Stomach (tissue), 9 donors: Measurements from ENCODE around the gene ANKFN1. TPM values are rescaled to one million over a fixed set of nuclear protein-coding genes. Genes with fewer than 3 reads are reported as not detected.

ENCODE experiments used
- DNase-seq, 2 donors: peaks; one replicate each; pipeline versions ENCODE4 v3.0.0 to v3.0.0-alpha.2; 2013 to 2019
- H3K27ac ChIP-seq, 5 donors: fragments of 200-600 bp in 4 of 5; sonication (generic) in 4 of 5; one replicate each; pipeline ENCODE4 v1.5.1; 2013 to 2019; ENCODE audit warnings: mild to moderate bottlenecking in 1 of 5, moderate library complexity in 1 of 5
- H3K27me3 ChIP-seq, 3 donors: fragments of 200-600 bp; sonication (generic); one replicate each; pipeline ENCODE4 v1.5.1; 2017 to 2019; ENCODE audit warnings: mixed run types in 1 of 3
- H3K36me3 ChIP-seq, 4 donors: fragments of 200-600 bp; sonication (generic); 1 replicate in 3 of 4; 2 replicates in 1 of 4; pipeline ENCODE4 v1.5.1; 2016 to 2019
- H3K4me1 ChIP-seq, 4 donors: fragments of 200-600 bp; sonication (generic); one replicate each; pipeline ENCODE4 v1.5.1; 2016 to 2019
- H3K4me3 ChIP-seq, 4 donors: fragments of 200-600 bp; sonication (generic) in 3 of 4; one replicate each; pipeline ENCODE4 v1.5.1; 2016 to 2019; ENCODE audit warnings: mild to moderate bottlenecking in 1 of 4
- H3K9me3 ChIP-seq, 4 donors: fragments of 200-600 bp; sonication (generic); one replicate each; pipeline ENCODE4 v1.5.1; 2016 to 2019
- EP300 ChIP-seq: sonication (generic); formaldehyde crosslinking; IDR thresholded peaks from one replicate; pipeline ENCODE4 v1.6.1; 2017; ENCODE audit warnings: antibody characterized with exemption
- POLR2A ChIP-seq, 4 donors: fragments of 450-650 bp; IDR thresholded peaks; one replicate each; pipeline ENCODE4 v1.6.1; 2016; ENCODE audit warnings: antibody characterized with exemption in 4 of 4, control low read depth in 2 of 4, mild to moderate bottlenecking in 1 of 4, moderate library complexity in 1 of 4
- POLR2AphosphoS5 ChIP-seq, 3 donors: sonication (generic); formaldehyde crosslinking; IDR thresholded peaks; one replicate each; pipeline ENCODE4 v1.6.1; 2016; ENCODE audit warnings: antibody characterized with exemption in 3 of 3
- WGBS, 5 donors: extraction: QIAGEN DNeasy Blood & Tissue Kit in 3 of 5; methylation state at CpG; one replicate each; pipeline versions ENCODE4 v1.1.5 to v1.1.7; 2013 to 2018; 5-methylcytosine and 5-hydroxymethylcytosine counted together
- intact Hi-C: fragments of 100-400 bp; cut with DNase I; formaldehyde crosslinking; loops from one replicate; pipeline ENCODE4 v1.15.1; 2023; ENCODE audit warnings: low total_unique reads
- polyA plus RNA-seq, 3 donors: library from polyadenylated mRNA; stranded (reverse); fragments of 200-250 nt; gene quantifications; one replicate each; pipeline ENCODE4 v1.2.3, GENCODE V29; 2013
- total RNA-seq, 5 donors: library from RNA; depleted of rRNA; stranded (reverse); fragments of >200 nt; gene quantifications; one replicate each; pipeline versions ENCODE4 v1.1.0 to v1.2.3, GENCODE V29; 2014 to 2016
- TF ChIP-seq, protein P1 (sequence below), 7 experiments: fragments of 450-650 bp in 4 of 7; fragments of 200-600 bp in 3 of 7; sonication (generic) in 3 of 7; IDR thresholded peaks; one replicate each; pipeline ENCODE4 v1.5.1; 2016 to 2019; ENCODE audit warnings: antibody characterized with exemption in 7 of 7, control low read depth in 2 of 7, mild to moderate bottlenecking in 1 of 7
- donor health status: healthy with polysubstance abuse.
- donor health status: Bipolar disorder and iron deficiency.
- donor health status: healthy.

The ANKFN1 gene
- total and polyA plus RNA-seq, 8 donors: 0.10 to 2.9 (median 1.3) TPM; not detected in 4

- DNase-seq: no peak
- intact Hi-C loops: no loop called here
- 68 to 80% (median 73%) methylated on average over 12 of the region's 12 CpGs for WGBS, 5 donors
- H3K4me3 ChIP-seq: no peak overlapping the region
- TF ChIP-seq POLR2AphosphoS5 (IDR thresholded peaks at IDR 0.05) (no peak), POLR2A (IDR thresholded peaks at IDR 0.05) (no peak), EP300 (no peak)
- TF ChIP-seq, protein P1, sequence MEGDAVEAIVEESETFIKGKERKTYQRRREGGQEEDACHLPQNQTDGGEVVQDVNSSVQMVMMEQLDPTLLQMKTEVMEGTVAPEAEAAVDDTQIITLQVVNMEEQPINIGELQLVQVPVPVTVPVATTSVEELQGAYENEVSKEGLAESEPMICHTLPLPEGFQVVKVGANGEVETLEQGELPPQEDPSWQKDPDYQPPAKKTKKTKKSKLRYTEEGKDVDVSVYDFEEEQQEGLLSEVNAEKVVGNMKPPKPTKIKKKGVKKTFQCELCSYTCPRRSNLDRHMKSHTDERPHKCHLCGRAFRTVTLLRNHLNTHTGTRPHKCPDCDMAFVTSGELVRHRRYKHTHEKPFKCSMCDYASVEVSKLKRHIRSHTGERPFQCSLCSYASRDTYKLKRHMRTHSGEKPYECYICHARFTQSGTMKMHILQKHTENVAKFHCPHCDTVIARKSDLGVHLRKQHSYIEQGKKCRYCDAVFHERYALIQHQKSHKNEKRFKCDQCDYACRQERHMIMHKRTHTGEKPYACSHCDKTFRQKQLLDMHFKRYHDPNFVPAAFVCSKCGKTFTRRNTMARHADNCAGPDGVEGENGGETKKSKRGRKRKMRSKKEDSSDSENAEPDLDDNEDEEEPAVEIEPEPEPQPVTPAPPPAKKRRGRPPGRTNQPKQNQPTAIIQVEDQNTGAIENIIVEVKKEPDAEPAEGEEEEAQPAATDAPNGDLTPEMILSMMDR (IDR thresholded peaks at IDR 0.05): no peak
- peaks cover 0 to 20% (median 5%) of the 10 kb centered on the region in 3 donors for H3K27me3 ChIP-seq
- H3K36me3 ChIP-seq: no peaks in the 10 kb centered on the region
- no peaks in the 10 kb centered on the region for H3K9me3 ChIP-seq
- H3K4me1 ChIP-seq: no peaks in the 10 kb centered on the region
- H3K27ac ChIP-seq: no peak overlapping the region
Measured at GRCh38 chr17:56521414-56522141, 368.3 kb downstream of the ANKFN1 start.

DNA sequence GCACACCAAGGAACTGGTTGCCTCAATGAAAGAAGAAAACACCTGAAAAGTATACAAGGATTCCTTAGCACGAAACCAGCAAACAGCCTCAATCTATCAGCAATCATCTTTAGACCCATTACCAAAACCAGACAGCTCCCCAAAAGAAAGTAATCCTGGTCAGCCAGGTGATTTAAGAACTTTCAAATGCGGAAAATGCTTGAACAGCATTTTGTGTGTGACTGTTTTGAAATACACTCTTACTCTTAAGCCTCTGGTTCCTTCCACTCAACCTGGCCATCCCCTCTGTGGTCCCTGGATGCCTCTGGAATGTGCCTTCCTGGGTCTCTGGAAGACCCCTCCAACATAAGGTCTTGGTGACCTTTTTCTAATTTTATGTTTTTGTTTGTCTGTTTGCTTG, 369.8 kb downstream of the ANKFN1 start:
- DNase-seq: no peak
- Histone ChIP-seq H3K27ac (no peak overlapping the region), H3K36me3 (no peaks in the 10 kb centered on the region), H3K9me3 (no peaks in the 10 kb centered on the region), H3K4me1 (no peaks in the 10 kb centered on the region), H3K4me3 (no peak overlapping the region), H3K27me3 (peaks cover 0 to 20% (median 5%) of the 10 kb centered on the region in 3 donors)
- WGBS, 5 donors: 92 to 100% (median 94%) methylated on average over 2 of the region's 2 CpGs
- intact Hi-C loops: no loop called here
- TF ChIP-seq POLR2A (IDR thresholded peaks at IDR 0.05) (no peak), EP300 (no peak), POLR2AphosphoS5 (IDR thresholded peaks at IDR 0.05) (no peak)
- TF ChIP-seq, protein P1 (IDR thresholded peaks at IDR 0.05): no peak

- H3K27me3 ChIP-seq: peaks cover 0 to 5% (median 3%) of the 10 kb centered on the region in 3 donors
- H3K4me1 ChIP-seq: no peaks in the 10 kb centered on the region
- H3K27ac ChIP-seq: no peak overlapping the region
- no peak overlapping the region for H3K4me3 ChIP-seq
- no peaks in the 10 kb centered on the region for H3K9me3 ChIP-seq
- TF ChIP-seq EP300 (no peak), POLR2A (IDR thresholded peaks at IDR 0.05) (no peak), POLR2AphosphoS5 (IDR thresholded peaks at IDR 0.05) (no peak)
- TF ChIP-seq, protein P1 (IDR thresholded peaks at IDR 0.05): no peak
- 49 to 64% (median 52%) methylated on average over 2 of the region's 2 CpGs for WGBS, 5 donors
- DNase-seq: no peak
- H3K36me3 ChIP-seq: no peaks in the 10 kb centered on the region
- intact Hi-C loops: no loop called here
Measured at GRCh38 chr17:56528696-56529095, 375.4 kb downstream of the ANKFN1 start.

DNA sequence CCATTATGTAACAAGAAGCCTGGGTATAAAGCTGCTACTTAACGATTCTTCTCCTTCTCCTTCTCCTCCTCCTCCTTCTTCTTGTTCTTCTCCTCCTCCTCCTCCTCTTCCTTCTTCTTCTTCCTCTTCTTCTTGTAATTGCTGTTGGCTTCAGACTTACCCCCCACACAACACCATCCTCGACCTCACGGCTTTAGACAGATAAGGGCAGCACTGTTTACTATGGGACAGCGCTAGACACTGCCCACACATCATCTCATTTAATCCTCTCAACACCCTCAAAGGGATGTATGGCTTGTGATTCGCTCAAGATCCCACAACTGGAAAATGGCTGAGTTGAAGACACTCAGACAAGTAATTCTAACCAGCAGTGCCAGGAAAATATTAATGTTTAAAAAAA, 379.7 kb downstream of the ANKFN1 start:
- no peak for DNase-seq
- intact Hi-C loops: no loop called here
- H3K27me3 ChIP-seq: peaks cover 0 to 15% (median 3%) of the 10 kb centered on the region in 3 donors

More for the DNA sequence above, 379.7 kb downstream of the ANKFN1 start:
- Histone ChIP-seq H3K27ac (no peak overlapping the region), H3K4me1 (no peaks in the 10 kb centered on the region), H3K9me3 (no peaks in the 10 kb centered on the region), H3K4me3 (no peak overlapping the region), H3K36me3 (no peaks in the 10 kb centered on the region)
- no peak for TF ChIP-seq POLR2AphosphoS5 (IDR thresholded peaks at IDR 0.05)
- TF ChIP-seq, protein P1 (IDR thresholded peaks at IDR 0.05): no peak
- no peak for TF ChIP-seq EP300
- TF ChIP-seq POLR2A (IDR thresholded peaks at IDR 0.05): no peak
- 68 to 77% (median 74%) methylated on average over 5 of the region's 5 CpGs for WGBS, 5 donors
